GM23338 (cell line): ENCODE data around the gene SFMBT2. TPM values are rescaled to one million over a fixed set of nuclear protein-coding genes. Genes with fewer than 3 reads are reported as not detected.

Experiments
- ATAC-seq: fragments of 200-7000 bp; cut with Tn5 transposase; 3 replicates; pipeline ENCODE4 v1.9.1; 2020
- DNase-seq: peaks from one replicate; pipeline ENCODE4 v3.0.0-alpha.2; 2015; ENCODE audit warnings: low spot score
- H2AFZ ChIP-seq: fragments of 200-600 bp; sonication (generic); 2 replicates; pipeline ENCODE4 v1.8.0; 2016; ENCODE audit warnings: antibody characterized with exemption, mild to moderate bottlenecking, moderate library complexity
- H3F3A ChIP-seq: fragments of 200-600 bp; sonication (generic); replicated peaks from 2 replicates; pipeline ENCODE4 v1.8.0; 2017; ENCODE audit warnings: antibody characterized with exemption, mixed run types, low read depth
- H3K27ac ChIP-seq: fragments of 200-600 bp; sonication (generic); 2 replicates; pipeline ENCODE4 v1.6.1; 2016; ENCODE audit warnings: low read depth
- H3K27me3 ChIP-seq: fragments of 200-600 bp; sonication (generic); 2 replicates; pipeline ENCODE4 v1.8.0; 2016; ENCODE audit warnings: mild to moderate bottlenecking, mixed run types, moderate library complexity; ENCODE audit not compliant: insufficient read depth
- H3K36me3 ChIP-seq: fragments of 200-600 bp; sonication (generic); 2 replicates; pipeline ENCODE4 v1.8.0; 2016; ENCODE audit warnings: mild to moderate bottlenecking; ENCODE audit not compliant: insufficient read depth
- H3K4me1 ChIP-seq: fragments of 200-600 bp; sonication (generic); 2 replicates; pipeline ENCODE4 v1.8.0; 2016; ENCODE audit warnings: mild to moderate bottlenecking, moderate library complexity; ENCODE audit not compliant: insufficient read depth
- H3K4me2 ChIP-seq: fragments of 200-600 bp; sonication (generic); 2 replicates; pipeline ENCODE4 v1.7.1; 2017; ENCODE audit warnings: mixed run types
- H3K4me3 ChIP-seq: fragments of 200-600 bp; sonication (generic); 2 replicates; pipeline ENCODE4 v1.6.1; 2016; ENCODE audit warnings: mixed run types
- H3K79me2 ChIP-seq: fragments of 200-600 bp; sonication (generic); replicated peaks from 2 replicates; pipeline ENCODE4 v1.8.0; 2017; ENCODE audit warnings: mild to moderate bottlenecking; ENCODE audit not compliant: insufficient read depth
- H3K9me2 ChIP-seq: fragments of 200-600 bp; sonication (generic); 2 replicates; pipeline ENCODE4 v1.8.0; 2017; ENCODE audit not compliant: insufficient read depth
- H4K20me1 ChIP-seq: fragments of 200-600 bp; sonication (generic); replicated peaks from 2 replicates; pipeline ENCODE4 v1.8.0; 2017; ENCODE audit warnings: mild to moderate bottlenecking; ENCODE audit not compliant: insufficient read depth
- H3K27ac Mint-ChIP-seq: 2 replicates; pipeline ENCODE4 v1.8.0; 2020; ENCODE audit warnings: inconsistent platforms, mild to moderate bottlenecking, moderate library complexity, mixed read lengths
- H3K27me3 Mint-ChIP-seq: 3 replicates; pipeline ENCODE4 v1.8.0; 2022; ENCODE audit warnings: low read depth, mild to moderate bottlenecking, moderate library complexity, mixed read lengths, inconsistent platforms; ENCODE audit not compliant: insufficient read depth, poor library complexity
- H3K36me3 Mint-ChIP-seq: 3 replicates; pipeline ENCODE4 v1.8.0; 2021; ENCODE audit warnings: low read depth, mild to moderate bottlenecking, inconsistent platforms, moderate library complexity, mixed read lengths
- H3K4me1 Mint-ChIP-seq: 3 replicates; pipeline ENCODE4 v1.8.0; 2020; ENCODE audit warnings: mild to moderate bottlenecking, inconsistent platforms, mixed read lengths
- H3K4me3 Mint-ChIP-seq: 3 replicates; pipeline ENCODE4 v1.8.0; 2021; ENCODE audit warnings: moderate library complexity, mild to moderate bottlenecking, inconsistent platforms, mixed read lengths
- H3K9me3 Mint-ChIP-seq: 3 replicates; pipeline ENCODE4 v1.8.0; 2020; ENCODE audit warnings: moderate library complexity, mild to moderate bottlenecking, inconsistent platforms, mixed read lengths
- CREB1 ChIP-seq: fragments of 250-450 bp; sonication (Bioruptor Pico); IDR thresholded peaks from 2 replicates; pipeline ENCODE4 v1.5.0; 2020; ENCODE audit warnings: low read depth, mild to moderate bottlenecking, moderate library complexity
- CTCF ChIP-seq, 2 experiments: fragments of 200-600 bp in 1 of 2; sonication (generic) in 1 of 2; conservative IDR thresholded peaks; 2 replicates each; pipeline versions ENCODE4 v1.5.1 to v1.6.1; 2016 to 2017; ENCODE audit warnings: antibody characterized with exemption in 2 of 2, low read depth in 2 of 2, mild to moderate bottlenecking in 2 of 2, moderate library complexity in 1 of 2
- ETS1 ChIP-seq: IDR thresholded peaks from 2 replicates; pipeline ENCODE4 v1.6.1; 2016; ENCODE audit warnings: antibody characterized with exemption
- EZH2 ChIP-seq: fragments of 200-600 bp; sonication (generic); IDR thresholded peaks from one replicate; pipeline ENCODE4 v1.8.0; 2017; ENCODE audit warnings: antibody characterized with exemption, mild to moderate bottlenecking, low read depth; ENCODE audit not compliant: unreplicated experiment
- EZH2phosphoT487 ChIP-seq: fragments of 200-600 bp; sonication (generic); IDR thresholded peaks from one replicate; pipeline ENCODE4 v1.8.1; 2018; ENCODE audit warnings: antibody characterized with exemption; ENCODE audit not compliant: unreplicated experiment
- JUNB ChIP-seq: IDR thresholded peaks from one replicate; pipeline ENCODE4 v1.6.1; 2016; ENCODE audit warnings: antibody characterized with exemption; ENCODE audit not compliant: unreplicated experiment
- NANOG ChIP-seq: IDR thresholded peaks from 2 replicates; pipeline ENCODE4 v1.6.1; 2016; ENCODE audit warnings: antibody characterized with exemption, borderline replicate concordance
- POLR2AphosphoS5 ChIP-seq: IDR thresholded peaks from 2 replicates; pipeline ENCODE4 v1.6.1; 2016; ENCODE audit warnings: antibody characterized with exemption, low read depth
- REST ChIP-seq: IDR thresholded peaks from one replicate; pipeline ENCODE4 v1.6.1; 2018; ENCODE audit warnings: antibody characterized with exemption; ENCODE audit not compliant: unreplicated experiment
- STAT1 ChIP-seq: IDR thresholded peaks from one replicate; pipeline ENCODE4 v1.6.1; 2016; ENCODE audit warnings: antibody characterized with exemption; ENCODE audit not compliant: unreplicated experiment
- ZNF114 ChIP-seq: fragments of 250-450 bp; sonication (Bioruptor Pico); IDR thresholded peaks from 2 replicates; pipeline ENCODE4 v1.5.0; 2020; ENCODE audit warnings: mild to moderate bottlenecking, moderate library complexity
- ZNF331 ChIP-seq: fragments of 250-450 bp; sonication (Bioruptor Pico); IDR thresholded peaks from 2 replicates; pipeline ENCODE4 v1.5.0; 2020; ENCODE audit warnings: low read depth, mild to moderate bottlenecking, moderate library complexity
- polyA plus RNA-seq: library from polyadenylated mRNA; unstranded; fragments of >200 nt; fragmentation: Nextera tagmentation; extraction: Ambion mirVana; gene quantifications from 2 replicates; pipeline ENCODE4 v1.2.1, GENCODE V29; 2016
- total RNA-seq: library from RNA; depleted of rRNA; stranded (reverse); fragments of >200 nt; shearing (Covaris generic); gene quantifications from 2 replicates; pipeline ENCODE4 v1.2.3, GENCODE V29; 2014

The SFMBT2 gene
- total and polyA plus RNA-seq, 2 experiments from 2014 or later, result 2.7 to 6.7 TPM

- peaks cover 10% of the 10 kb centered on the region for H3K79me2 ChIP-seq
- H3K4me3 ChIP-seq, result no peak overlapping the region
- Mint-ChIP-seq H3K27ac (no peak overlapping the region), H3K9me3 (no peaks in the 10 kb centered on the region), H3K4me1 (peaks cover 6% of the 10 kb centered on the region), H3K4me3 (no peak overlapping the region), H3K27me3 (no peaks in the 10 kb centered on the region), H3K36me3 (no peaks in the 10 kb centered on the region)
- TF ChIP-seq CTCF (conservative IDR thresholded peaks at IDR 0.05; ENCODE audit: low read depth in 2 of 2), result no peak
- peaks cover 6% of the 10 kb centered on the region; the same call in 1 of the 2 replicates for H3K4me1 ChIP-seq
- no peaks in the 10 kb centered on the region for H3F3A ChIP-seq
- H3K36me3 ChIP-seq, result no peaks in the 10 kb centered on the region
- H2AFZ ChIP-seq, result no peak overlapping the region
- H3K27me3 ChIP-seq, result no peaks in the 10 kb centered on the region
- no peaks in the 10 kb centered on the region for H3K9me2 ChIP-seq
- DNase-seq (no peak), ATAC-seq (no peak)
- no peak overlapping the region for H3K4me2 ChIP-seq
- no peaks in the 10 kb centered on the region; the same call in 1 of the 2 replicates for H4K20me1 ChIP-seq
- no peak overlapping the region for H3K27ac ChIP-seq
Observed at GRCh38 chr10:7291487-7292270, 119.2 kb downstream of the SFMBT2 start.

GRCh38 chr10:7288060-7288690, 122.7 kb downstream of the SFMBT2 start:
- no peak overlapping the region for H3K27ac Mint-ChIP-seq
- no peaks in the 10 kb centered on the region for H3F3A ChIP-seq
- H3K4me3 Mint-ChIP-seq, result no peak overlapping the region
- no peaks in the 10 kb centered on the region for H3K9me3 Mint-ChIP-seq
- 0 out of 2 replicates have a peak, but pooled peaks cover under 1% of the 10 kb centered on the region for H3K4me1 ChIP-seq
- no peak overlapping the region for H3K4me3 ChIP-seq
- no peak overlapping the region for H3K4me2 ChIP-seq
- ATAC-seq (no peak), DNase-seq (no peak)
- H3K27ac ChIP-seq, result no peak overlapping the region
- H3K36me3 Mint-ChIP-seq, result no peaks in the 10 kb centered on the region
- H3K36me3 ChIP-seq, result no peaks in the 10 kb centered on the region
- H3K4me1 Mint-ChIP-seq, result no peaks in the 10 kb centered on the region; the same call in 2 of the 3 replicates
- no peaks in the 10 kb centered on the region for H3K27me3 Mint-ChIP-seq
- H2AFZ ChIP-seq, result no peak overlapping the region
- H3K27me3 ChIP-seq, result no peaks in the 10 kb centered on the region
- peaks cover 3% of the 10 kb centered on the region; the same call in 1 of the 2 replicates for H4K20me1 ChIP-seq
- peaks cover 10% of the 10 kb centered on the region for H3K79me2 ChIP-seq
- no peaks in the 10 kb centered on the region for H3K9me2 ChIP-seq
- no peak for TF ChIP-seq ZNF114 (CRISPR knock-in tag)
- TF ChIP-seq EZH2phosphoT487, result no peak
- TF ChIP-seq JUNB, result no peak
- no peak for TF ChIP-seq ZNF331 (CRISPR knock-in tag)
- TF ChIP-seq NANOG, result no peak
- TF ChIP-seq STAT1, result no peak
- TF ChIP-seq CREB1 (CRISPR knock-in tag), result no peak
- no peak for TF ChIP-seq POLR2AphosphoS5
- no peak for TF ChIP-seq ETS1
- TF ChIP-seq REST, result no peak
- TF ChIP-seq CTCF (conservative IDR thresholded peaks at IDR 0.05; ENCODE audit: low read depth in 2 of 2), result no peak
- TF ChIP-seq EZH2, result no peak
